SU-DHL-6 (cell line): ENCODE results near the gene ADSS1.

Source experiments
- CTCF ChIP-seq: fragments of 200-600 bp; sonication (generic); IDR thresholded peaks from one replicate; pipeline ENCODE4 v1.5.1; 2017; ENCODE audit warnings: antibody characterized with exemption, mild to moderate bottlenecking, low read length, moderate library complexity; ENCODE audit not compliant: insufficient read depth, poor library complexity, severe bottlenecking
- EZH2phosphoT487 ChIP-seq: fragments of 200-600 bp; sonication (generic), shearing (Covaris generic); conservative IDR thresholded peaks from 2 replicates; pipeline ENCODE4 v1.6.1; 2018; ENCODE audit warnings: mild to moderate bottlenecking, antibody characterized with exemption, low read length, moderate library complexity, mixed read lengths

- TF ChIP-seq CTCF (no peak), EZH2phosphoT487 (no peak)
These were observed 48.1 kb downstream of the ADSS1 start for GRCh38 chr14:104771918-104772706.
